ENCODE measurements around the gene ZBTB38.

DNA sequence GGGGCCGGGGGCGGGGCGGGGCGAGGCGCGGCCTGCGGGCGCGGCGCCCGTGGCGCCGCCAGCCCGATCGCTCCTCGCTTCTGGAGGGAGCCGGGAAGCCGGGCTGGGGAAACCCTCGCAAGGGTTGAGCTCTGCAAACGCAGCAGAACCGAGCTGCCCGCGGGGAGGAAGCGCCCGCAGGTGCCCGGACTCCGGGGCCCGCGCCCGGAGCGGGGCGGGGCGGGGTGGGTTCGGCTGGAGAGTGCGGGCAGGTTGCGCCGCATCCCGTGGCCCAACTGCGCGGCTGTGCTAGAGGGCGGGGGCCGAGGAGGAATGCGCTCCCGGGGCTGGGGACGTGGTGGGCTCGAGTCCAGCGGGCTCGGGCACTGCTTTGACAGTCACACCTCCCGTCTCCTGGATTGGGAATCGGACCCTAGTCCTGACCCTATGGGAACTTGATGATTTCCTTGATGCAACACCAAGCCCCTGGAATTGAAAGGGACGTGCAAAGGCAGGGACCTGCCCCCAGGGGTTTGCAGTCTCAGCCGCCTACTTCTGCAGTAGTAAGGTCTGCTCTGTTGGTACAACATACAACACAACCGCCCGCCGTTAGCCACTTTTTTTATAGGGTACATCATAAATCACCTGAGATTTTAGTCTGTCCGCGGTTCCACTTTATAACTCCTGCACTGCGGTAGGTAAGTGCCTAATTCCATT is 34.3 kb downstream of the ZBTB38 start:
- TF ChIP-seq, protein P1, sequence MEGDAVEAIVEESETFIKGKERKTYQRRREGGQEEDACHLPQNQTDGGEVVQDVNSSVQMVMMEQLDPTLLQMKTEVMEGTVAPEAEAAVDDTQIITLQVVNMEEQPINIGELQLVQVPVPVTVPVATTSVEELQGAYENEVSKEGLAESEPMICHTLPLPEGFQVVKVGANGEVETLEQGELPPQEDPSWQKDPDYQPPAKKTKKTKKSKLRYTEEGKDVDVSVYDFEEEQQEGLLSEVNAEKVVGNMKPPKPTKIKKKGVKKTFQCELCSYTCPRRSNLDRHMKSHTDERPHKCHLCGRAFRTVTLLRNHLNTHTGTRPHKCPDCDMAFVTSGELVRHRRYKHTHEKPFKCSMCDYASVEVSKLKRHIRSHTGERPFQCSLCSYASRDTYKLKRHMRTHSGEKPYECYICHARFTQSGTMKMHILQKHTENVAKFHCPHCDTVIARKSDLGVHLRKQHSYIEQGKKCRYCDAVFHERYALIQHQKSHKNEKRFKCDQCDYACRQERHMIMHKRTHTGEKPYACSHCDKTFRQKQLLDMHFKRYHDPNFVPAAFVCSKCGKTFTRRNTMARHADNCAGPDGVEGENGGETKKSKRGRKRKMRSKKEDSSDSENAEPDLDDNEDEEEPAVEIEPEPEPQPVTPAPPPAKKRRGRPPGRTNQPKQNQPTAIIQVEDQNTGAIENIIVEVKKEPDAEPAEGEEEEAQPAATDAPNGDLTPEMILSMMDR (IDR thresholded peaks at IDR 0.05; ENCODE audit: borderline replicate concordance, extremely low read depth, low read length, poor library complexity, severe bottlenecking): no peak
- no peak for TF ChIP-seq EZH2 (IDR thresholded peaks at IDR 0.05; ENCODE audit: borderline replicate concordance, low read depth, low read length, severe bottlenecking)
